Astrocyte of the spinal cord (primary cell): ENCODE data around the gene TMEM170B.

ENCODE experiments used
- DNase-seq: peaks from one replicate; pipeline ENCODE4 v3.0.0; 2011; ENCODE audit warnings: low read depth, low spot score
- H3K4me3 ChIP-seq: 2 replicates; pipeline ENCODE4 v1.5.1; 2011; ENCODE audit warnings: low read depth, mild to moderate bottlenecking, low read length, moderate library complexity
- in situ Hi-C: cut with HindIII; loops from 2 replicates; pipeline ENCODE4 v1.10.0; 2017; ENCODE audit warnings: low sequenced_read_pairs
- TF ChIP-seq, protein P1 (sequence below): IDR thresholded peaks from 2 replicates; pipeline ENCODE4 v1.5.1; 2012; ENCODE audit warnings: low read depth, mild to moderate bottlenecking, low read length, inconsistent platforms

The TMEM170B gene

DNA sequence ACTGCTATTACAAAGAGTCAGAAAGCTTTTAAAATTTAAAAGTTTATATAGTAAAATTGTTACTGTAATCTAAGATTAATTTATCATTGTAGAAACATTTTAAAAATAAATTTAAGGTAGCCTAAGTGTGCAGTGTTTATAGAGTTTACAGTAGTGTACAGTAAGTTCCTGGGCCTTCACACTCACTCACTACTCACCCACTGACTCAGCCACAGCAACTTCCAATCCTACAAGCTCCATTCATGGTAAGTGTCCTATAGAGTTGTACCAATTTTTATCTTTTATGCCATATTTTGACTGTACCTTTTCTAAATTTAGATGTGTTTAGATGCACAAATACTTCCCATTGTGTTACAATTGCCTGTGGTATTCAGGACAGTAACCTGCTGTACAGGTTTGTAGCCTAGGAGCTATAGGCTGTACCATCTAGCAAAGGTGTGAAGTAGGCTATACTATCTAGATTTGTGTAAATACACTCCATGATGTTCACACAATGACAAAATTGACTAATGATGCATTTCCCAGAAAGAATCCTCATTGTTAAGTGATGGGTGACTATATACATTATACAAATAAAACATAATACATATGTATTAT, 10.2 kb upstream of the TMEM170B start:
- TF ChIP-seq, protein P1, sequence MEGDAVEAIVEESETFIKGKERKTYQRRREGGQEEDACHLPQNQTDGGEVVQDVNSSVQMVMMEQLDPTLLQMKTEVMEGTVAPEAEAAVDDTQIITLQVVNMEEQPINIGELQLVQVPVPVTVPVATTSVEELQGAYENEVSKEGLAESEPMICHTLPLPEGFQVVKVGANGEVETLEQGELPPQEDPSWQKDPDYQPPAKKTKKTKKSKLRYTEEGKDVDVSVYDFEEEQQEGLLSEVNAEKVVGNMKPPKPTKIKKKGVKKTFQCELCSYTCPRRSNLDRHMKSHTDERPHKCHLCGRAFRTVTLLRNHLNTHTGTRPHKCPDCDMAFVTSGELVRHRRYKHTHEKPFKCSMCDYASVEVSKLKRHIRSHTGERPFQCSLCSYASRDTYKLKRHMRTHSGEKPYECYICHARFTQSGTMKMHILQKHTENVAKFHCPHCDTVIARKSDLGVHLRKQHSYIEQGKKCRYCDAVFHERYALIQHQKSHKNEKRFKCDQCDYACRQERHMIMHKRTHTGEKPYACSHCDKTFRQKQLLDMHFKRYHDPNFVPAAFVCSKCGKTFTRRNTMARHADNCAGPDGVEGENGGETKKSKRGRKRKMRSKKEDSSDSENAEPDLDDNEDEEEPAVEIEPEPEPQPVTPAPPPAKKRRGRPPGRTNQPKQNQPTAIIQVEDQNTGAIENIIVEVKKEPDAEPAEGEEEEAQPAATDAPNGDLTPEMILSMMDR: no peak
- H3K4me3 ChIP-seq: no peak overlapping the region
- DNase-seq: no peak
- in situ Hi-C loops: no loop called here

DNA sequence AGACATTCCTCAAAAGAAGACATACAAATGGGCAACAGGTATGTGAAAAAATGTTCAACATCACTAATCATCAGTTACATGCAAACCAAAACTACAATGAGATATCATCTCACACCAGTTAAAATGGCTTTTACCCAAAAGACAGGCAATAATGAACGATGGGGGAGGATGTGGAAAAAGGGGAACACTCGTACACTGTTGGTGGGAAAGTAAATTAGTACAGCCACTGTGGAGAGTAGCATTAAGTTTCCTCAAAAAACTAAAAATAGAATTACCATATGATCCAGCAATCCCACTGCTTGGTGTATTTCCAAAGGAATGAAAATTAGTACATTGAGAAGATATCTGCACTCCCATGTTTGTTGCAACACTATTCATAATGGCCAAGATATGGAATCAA, 8.6 kb upstream of the TMEM170B start:
- in situ Hi-C loops: no loop called here
- H3K4me3 ChIP-seq: no peak overlapping the region
- no peak for DNase-seq
- TF ChIP-seq, protein P1: no peak

DNA sequence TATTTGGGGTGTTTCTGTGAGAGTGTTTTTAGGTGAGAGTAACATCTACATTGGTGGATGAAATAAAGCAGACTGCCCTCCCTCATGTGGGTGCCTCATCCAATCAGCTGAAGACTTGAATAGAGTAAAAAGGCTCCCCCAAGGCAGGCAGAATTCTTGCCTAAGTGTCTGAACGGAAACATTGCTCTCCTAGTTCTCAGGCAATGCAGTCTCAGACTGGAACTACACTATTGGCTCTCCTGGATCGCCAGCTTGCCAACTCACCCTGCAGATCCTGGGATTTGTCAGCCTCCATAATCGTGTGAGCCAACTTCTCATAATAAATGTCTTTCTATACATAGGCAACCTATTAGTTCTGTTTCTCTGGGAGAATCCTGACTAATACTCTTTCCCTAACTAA, 5.5 kb upstream of the TMEM170B start:
- in situ Hi-C loops: no loop called here
- no peak for DNase-seq
- no peak overlapping the region for H3K4me3 ChIP-seq
- TF ChIP-seq, protein P1: no peak

DNA sequence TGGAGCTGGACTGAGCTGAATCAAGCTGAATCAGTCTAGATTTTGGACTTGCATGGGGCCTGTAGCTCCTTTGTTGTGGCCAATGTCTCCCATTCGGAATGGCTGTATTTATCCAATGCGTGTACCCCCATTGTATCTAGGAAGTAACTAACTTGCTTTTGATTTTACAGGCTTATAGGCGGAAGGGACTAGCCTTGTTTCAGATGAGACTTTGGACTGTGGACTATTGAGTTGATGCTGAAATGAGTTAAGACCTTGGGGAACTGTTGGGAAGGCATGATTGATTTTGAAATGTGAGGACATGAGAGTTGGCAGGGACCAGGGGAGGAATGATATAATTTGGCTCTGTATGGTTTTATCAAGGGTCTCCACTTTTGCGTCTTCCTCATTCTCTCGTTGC, 3.0 kb upstream of the TMEM170B start:
- DNase-seq: no peak
- H3K4me3 ChIP-seq: no peak overlapping the region
- in situ Hi-C loops: no loop called here
- TF ChIP-seq, protein P1: no peak

DNA sequence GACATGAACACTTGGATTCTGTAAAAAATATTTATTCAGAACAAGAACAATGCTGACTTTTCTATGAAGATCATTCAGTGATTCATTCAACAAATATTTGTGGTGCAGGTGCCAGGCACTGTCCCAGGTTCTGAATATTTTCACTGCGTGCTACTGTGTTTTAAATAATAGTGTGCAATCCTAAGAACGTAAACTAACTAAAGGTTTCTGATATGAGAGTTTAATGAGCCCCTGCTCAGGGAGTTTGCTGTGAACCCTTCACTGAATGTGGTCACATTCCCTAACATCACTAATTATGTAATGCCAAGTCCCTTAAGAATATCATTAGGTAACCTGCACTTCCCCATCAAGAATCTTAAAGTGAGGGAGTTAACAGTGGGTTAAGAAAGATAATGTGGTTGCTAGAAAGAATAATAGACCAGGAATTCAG, 1.7 kb upstream of the TMEM170B start:
- H3K4me3 ChIP-seq: no peak overlapping the region
- peak; percentile 68 for DNase-seq
- TF ChIP-seq, protein P1: no peak
- in situ Hi-C loops: no loop called here

DNA sequence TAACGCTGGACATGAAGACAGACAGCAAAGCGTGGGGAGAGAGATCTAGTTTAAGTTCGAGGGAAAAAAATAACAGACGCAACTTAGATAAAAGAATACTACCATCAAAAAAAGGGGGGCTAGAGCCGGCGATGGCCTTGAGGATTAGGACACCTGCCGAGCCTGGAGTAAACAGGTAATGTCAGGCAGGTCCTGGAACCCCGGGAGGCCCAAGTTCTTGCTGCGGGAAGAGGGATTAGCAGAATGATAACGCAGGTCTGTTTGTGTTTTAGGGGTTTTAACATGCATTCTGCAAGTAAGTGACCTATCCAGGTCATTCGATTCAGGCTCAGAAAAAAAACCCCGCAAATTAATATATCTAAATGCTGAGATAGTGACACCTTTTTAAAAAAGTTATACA, 754 bp upstream of the TMEM170B start:
- in situ Hi-C loops: no loop called here
- TF ChIP-seq, protein P1: no peak
- DNase-seq: no peak
- H3K4me3 ChIP-seq: peak overlapping the region; percentile 58
